HUES64 (cell line): ENCODE data around the gene GPLD1.
A peak's percentile ranks its signal among the peaks of the same experiment; 100 is the strongest.
"Not testable (repeated sequence)": the region's sequence is repeated elsewhere in the genome, so short reads cannot be mapped to it uniquely, and the experiment has no call there.

Source experiments
- H3K27ac ChIP-seq: 2 replicates; pipeline ENCODE4 v1.7.0; 2013; ENCODE audit warnings: low read depth, low read length, inconsistent platforms
- H3K27me3 ChIP-seq: 2 replicates; pipeline ENCODE4 v1.6.1; 2013; ENCODE audit warnings: mild to moderate bottlenecking, low read length; ENCODE audit not compliant: insufficient read depth
- H3K36me3 ChIP-seq: 2 replicates; pipeline ENCODE4 v1.6.1; 2013; ENCODE audit warnings: mild to moderate bottlenecking, low read length; ENCODE audit not compliant: insufficient read depth
- H3K4me1 ChIP-seq: 2 replicates; pipeline ENCODE4 v1.6.1; 2013; ENCODE audit warnings: mild to moderate bottlenecking, low read length, moderate library complexity; ENCODE audit not compliant: insufficient read depth
- H3K4me3 ChIP-seq: 2 replicates; pipeline ENCODE4 v1.5.1; 2013; ENCODE audit warnings: mild to moderate bottlenecking, low read length, moderate library complexity
- H3K9ac ChIP-seq: 2 replicates; pipeline ENCODE4 v1.6.1; 2013; ENCODE audit warnings: mild to moderate bottlenecking, low read depth, low read length
- H3K9me3 ChIP-seq: 2 replicates; pipeline ENCODE4 v1.6.1; 2013; ENCODE audit warnings: low read depth, low read length; ENCODE audit not compliant: insufficient read depth
- WGBS: fragments of 150-250, 120-280 bp; methylation state at CpG from one replicate; pipeline ENCODE4 v1.1.7; 2013; ENCODE audit warnings: missing lambda C conversion rate; 5-methylcytosine and 5-hydroxymethylcytosine counted together

The GPLD1 gene

GRCh38 chr6:24408719-24409410, 80.5 kb downstream of the GPLD1 start:
- Histone ChIP-seq H3K4me1 (peaks cover 11% of the 10 kb centered on the region), H3K4me3 (no peak overlapping the region), H3K9ac (no peak overlapping the region), H3K27ac (no peak overlapping the region), H3K9me3 (no peaks in the 10 kb centered on the region), H3K27me3 (no peaks in the 10 kb centered on the region), H3K36me3 (peaks cover 94% of the 10 kb centered on the region)
- whole genome bisulfite sequencing = 94% methylated on average over 2 of the region's 2 CpGs

- Histone ChIP-seq H3K9me3 (no peaks in the 10 kb centered on the region), H3K27me3 (no peaks in the 10 kb centered on the region), H3K4me1 (peaks cover 28% of the 10 kb centered on the region), H3K9ac (no peak overlapping the region), H3K36me3 (peaks cover 58% of the 10 kb centered on the region), H3K4me3 (peak overlapping the region; percentile 85), H3K27ac (peak overlapping the region; percentile 83; the same call in 1 of the 2 replicates)
- WGBS = 56% methylated on average over 5 of the region's 5 CpGs
Observed at GRCh38 chr6:24405262-24405661, 84.1 kb downstream of the GPLD1 start.

GRCh38 chr6:24403501-24403824, 85.9 kb downstream of the GPLD1 start:
- Histone ChIP-seq H3K36me3 (peaks cover 40% of the 10 kb centered on the region), H3K9ac (peak overlapping the region; percentile 90), H3K27ac (peak overlapping the region; percentile 83), H3K4me3 (peak overlapping the region; percentile 85), H3K27me3 (no peaks in the 10 kb centered on the region), H3K9me3 (no peaks in the 10 kb centered on the region), H3K4me1 (peaks cover 38% of the 10 kb centered on the region)
- 4% methylated on average over 12 of the region's 12 CpGs for WGBS

DNA sequence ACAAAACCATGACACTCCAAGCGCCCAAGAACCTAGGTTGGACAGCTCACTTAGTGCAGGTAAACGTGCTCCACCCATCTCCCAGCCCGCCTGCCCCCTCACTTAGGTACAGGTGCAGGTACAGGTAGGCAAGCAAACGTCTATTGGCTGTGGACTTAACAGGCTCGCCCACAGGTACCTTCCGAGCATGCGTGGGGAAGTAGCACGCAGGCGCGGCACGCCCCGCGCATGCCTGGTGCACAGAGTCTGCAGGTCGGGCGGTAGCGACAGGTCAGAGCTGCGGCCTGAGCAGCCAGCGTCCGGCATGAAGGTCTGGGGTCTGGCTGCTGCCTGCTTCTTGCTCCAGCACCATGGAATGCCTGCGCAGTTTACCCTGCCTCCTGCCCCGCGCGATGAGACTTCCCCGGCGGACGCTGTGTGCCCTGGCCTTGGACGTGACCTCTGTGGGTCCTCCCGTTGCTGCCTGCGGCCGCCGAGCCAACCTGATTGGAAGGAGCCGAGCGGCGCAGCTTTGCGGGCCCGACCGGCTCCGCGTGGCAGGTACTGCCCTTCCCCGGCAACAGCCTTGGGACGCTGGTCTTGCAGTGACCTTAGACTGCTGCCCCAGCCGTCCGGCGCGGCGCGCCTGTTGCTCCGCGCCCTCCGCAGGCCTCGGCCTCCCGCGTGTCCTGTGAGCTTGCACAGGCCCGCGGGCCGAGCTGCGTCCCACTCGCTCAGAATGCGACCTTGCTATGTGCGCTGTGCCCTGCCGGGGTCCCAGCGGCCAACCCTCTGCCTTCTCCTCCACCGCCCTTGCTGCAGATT, 86.5 kb downstream of the GPLD1 start, which contains the start of gene MRS2:
Gene MRS2 (plus strand): TSS at position 240 of the 804 bp plus-strand sequence. CDS start 111 bp downstream, at position 351.
- 1% methylated on average over 63 of the region's 63 CpGs for WGBS
- peak within 1 kb of the TSS; percentile 95 for H3K27ac ChIP-seq
- H3K27me3 ChIP-seq = no peaks in the 10 kb centered on the region
- H3K4me3 ChIP-seq = peak within 1 kb of the TSS; percentile 85
- H3K4me1 ChIP-seq = peaks cover 38% of the 10 kb centered on the region
- no peaks in the 10 kb centered on the region for H3K9me3 ChIP-seq
- H3K36me3 ChIP-seq = peaks cover 35% of the 10 kb centered on the region
- peak within 1 kb of the TSS; percentile 90 for H3K9ac ChIP-seq

DNA sequence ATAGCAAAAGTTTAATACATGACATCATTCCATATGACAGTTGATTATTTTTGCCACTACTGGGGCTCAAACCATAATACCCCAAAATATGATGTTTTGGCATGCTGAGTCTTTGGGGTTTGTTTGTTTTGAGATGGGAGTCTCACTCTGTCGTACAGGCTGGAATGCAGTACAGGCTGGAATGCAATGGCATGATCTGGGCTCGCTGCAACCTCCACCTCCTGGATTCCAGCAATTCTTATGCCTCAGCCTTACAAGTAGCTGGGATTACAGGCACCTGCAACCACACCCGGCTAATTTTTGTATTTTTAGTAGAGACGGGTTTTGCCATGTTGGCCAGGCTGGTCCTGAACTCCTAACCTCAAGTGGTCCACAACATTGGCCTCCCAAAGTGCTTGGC, 87.9 kb downstream of the GPLD1 start:
- Histone ChIP-seq H3K4me3 (peak overlapping the region; percentile 85; the same call in 1 of the 2 replicates), H3K9ac (peak overlapping the region; percentile 76)
- WGBS = 34% methylated on average over 4 of the region's 4 CpGs

GRCh38 chr6:24400045-24401039, 89.0 kb downstream of the GPLD1 start:
- peak overlapping the region; percentile 76 for H3K9ac ChIP-seq
- WGBS = 3% methylated on average over 17 of the region's 17 CpGs
- H3K4me3 ChIP-seq = peak overlapping the region; percentile 34
- peak overlapping the region; percentile 95 for H3K27ac ChIP-seq
- peaks cover 12% of the 10 kb centered on the region; the same call in 1 of the 2 replicates for H3K36me3 ChIP-seq
- H3K4me1 ChIP-seq = peaks cover 28% of the 10 kb centered on the region
- not testable (repeated sequence) for H3K27me3 ChIP-seq
- H3K9me3 ChIP-seq = peaks cover 16% of the 10 kb centered on the region

More for the DNA sequence above, 87.9 kb downstream of the GPLD1 start:
- Histone ChIP-seq H3K36me3 (peaks cover 20% of the 10 kb centered on the region), H3K9me3 (peaks cover 10% of the 10 kb centered on the region), H3K4me1 (peaks cover 34% of the 10 kb centered on the region), H3K27ac (peak overlapping the region; percentile 95), H3K27me3 (no peaks in the 10 kb centered on the region)

DNA sequence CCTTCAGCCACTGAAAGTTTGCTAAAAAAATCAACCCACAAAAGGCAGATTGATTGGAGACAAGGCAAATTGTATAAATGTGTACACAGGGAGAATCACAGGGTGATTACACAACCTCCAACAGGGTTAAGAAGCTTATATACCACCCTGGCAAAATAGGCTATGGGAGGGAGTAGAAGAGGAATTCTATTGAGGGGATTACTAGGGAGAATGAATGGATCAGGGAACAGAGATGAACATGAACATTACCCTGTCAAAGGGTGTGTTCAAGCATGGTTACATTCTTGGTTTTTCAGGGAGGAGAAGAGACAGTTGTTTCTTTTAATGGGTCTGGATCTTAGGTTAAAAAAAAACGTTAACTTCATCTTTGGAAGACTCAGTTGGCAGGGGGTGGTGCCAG, 91.7 kb downstream of the GPLD1 start:
- no peak overlapping the region for H3K27ac ChIP-seq

GRCh38 chr6:24396824-24397223, 92.6 kb downstream of the GPLD1 start:
- Histone ChIP-seq H3K27me3 (no peaks in the 10 kb centered on the region), H3K27ac (no peak overlapping the region), H3K9me3 (peaks cover 16% of the 10 kb centered on the region), H3K36me3 (no peaks in the 10 kb centered on the region), H3K4me3 (no peak overlapping the region), H3K4me1 (peaks cover 22% of the 10 kb centered on the region), H3K9ac (no peak overlapping the region)
- 93% methylated on average over 1 of the region's 1 CpG for WGBS

More for the DNA sequence above, 91.7 kb downstream of the GPLD1 start:
- Histone ChIP-seq H3K27me3 (no peaks in the 10 kb centered on the region), H3K9ac (no peak overlapping the region), H3K4me3 (no peak overlapping the region), H3K36me3 (no peaks in the 10 kb centered on the region), H3K9me3 (peaks cover 16% of the 10 kb centered on the region), H3K4me1 (peaks cover 28% of the 10 kb centered on the region)
- 85% methylated on average over 1 of the region's 1 CpG for WGBS

DNA sequence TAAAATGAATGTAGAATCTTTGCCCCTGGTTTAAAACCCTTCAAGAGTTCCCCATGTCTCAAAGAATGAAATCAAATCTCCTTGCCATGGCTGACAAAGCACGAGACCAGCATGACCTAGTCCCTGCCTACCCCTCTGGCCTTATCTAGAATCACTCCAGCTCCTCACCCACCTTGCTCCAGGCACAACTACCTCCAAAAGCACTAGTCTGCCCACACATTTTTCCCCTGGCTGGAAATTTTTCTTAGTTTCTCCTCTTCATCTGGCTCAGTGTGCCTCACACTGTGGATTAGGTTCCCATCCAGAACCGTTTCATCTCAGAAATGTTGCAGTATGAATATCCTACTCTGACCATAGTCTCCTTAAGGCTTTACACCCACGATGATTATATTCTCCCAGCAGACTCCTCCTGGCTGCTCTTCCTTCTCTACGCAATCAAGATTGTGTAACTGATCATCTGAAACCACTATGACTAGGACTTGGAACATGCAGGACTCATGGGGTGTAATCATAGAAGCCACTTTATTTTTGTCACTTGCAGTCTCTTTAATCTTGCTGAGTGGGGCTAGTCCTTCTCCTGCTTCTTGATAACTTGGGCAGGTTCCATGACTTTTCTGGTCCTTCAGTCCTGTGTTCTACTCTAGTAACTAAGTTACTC, 94.5 kb downstream of the GPLD1 start:
- H3K4me3 ChIP-seq = no peak overlapping the region
- H3K27ac ChIP-seq = no peak overlapping the region
- H3K4me1 ChIP-seq = peaks cover 7% of the 10 kb centered on the region
- H3K27me3 ChIP-seq = no peaks in the 10 kb centered on the region
- peaks cover 16% of the 10 kb centered on the region for H3K9me3 ChIP-seq
- H3K36me3 ChIP-seq = no peaks in the 10 kb centered on the region
- 92% methylated on average over 4 of the region's 4 CpGs for whole genome bisulfite sequencing
- H3K9ac ChIP-seq = no peak overlapping the region

DNA sequence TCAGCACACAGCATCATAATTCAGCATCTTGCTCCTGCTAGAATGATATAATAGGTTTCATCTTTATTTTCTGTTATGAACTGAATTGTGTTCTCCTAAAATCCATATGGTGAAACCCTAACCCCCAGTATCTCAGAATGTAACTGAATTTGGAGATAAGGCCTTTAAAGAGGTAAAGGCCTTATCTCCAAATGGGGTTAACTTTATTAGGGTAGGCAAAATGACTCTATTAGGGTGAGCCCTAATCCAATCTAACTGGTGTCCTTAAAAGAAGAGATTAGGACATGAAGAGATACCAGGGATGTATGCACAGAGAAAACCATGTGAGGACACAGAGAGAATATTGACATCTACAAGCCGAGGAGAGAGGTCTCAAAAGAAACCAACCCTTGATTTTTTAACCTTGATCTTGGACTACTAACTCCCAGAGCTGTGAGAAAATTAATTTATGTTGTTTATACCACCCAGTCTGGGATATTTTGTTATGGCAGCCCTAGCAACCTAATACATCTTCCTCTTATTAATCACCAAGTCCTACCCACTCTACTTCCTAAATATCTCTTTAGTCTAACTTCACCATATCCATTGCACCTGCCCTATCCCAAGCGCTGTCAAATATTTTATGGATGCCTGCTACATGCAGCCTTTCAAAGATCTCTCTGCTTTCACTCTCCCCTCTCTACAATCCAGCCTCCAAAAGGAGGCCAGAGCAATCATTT, 95.2 kb downstream of the GPLD1 start:
- Histone ChIP-seq H3K4me1 (peaks cover under 1% of the 10 kb centered on the region), H3K4me3 (no peak overlapping the region), H3K36me3 (no peaks in the 10 kb centered on the region), H3K27me3 (no peaks in the 10 kb centered on the region), H3K9ac (no peak overlapping the region), H3K27ac (no peak overlapping the region), H3K9me3 (peaks cover 16% of the 10 kb centered on the region)
- WGBS = 94% methylated on average over 2 of the region's 2 CpGs
